HEK293 (cell line): Measurements from ENCODE around the gene DNAJB7.

Source experiments
- BCL11A ChIP-seq: fragments of 450-650 bp; formaldehyde crosslinking; IDR thresholded peaks from 2 replicates; pipeline ENCODE4 v1.5.1; 2016; ENCODE audit warnings: low read depth, missing biosample characterization, missing genetic modification characterization
- MZF1 ChIP-seq: fragments of 450-650 bp; formaldehyde crosslinking; IDR thresholded peaks from 2 replicates; pipeline ENCODE4 v1.5.1; 2017; ENCODE audit warnings: missing biosample characterization, missing genetic modification characterization, borderline replicate concordance
- OSR2 ChIP-seq: fragments of 450-650 bp; formaldehyde crosslinking; IDR thresholded peaks from 2 replicates; pipeline ENCODE4 v1.5.1; 2016; ENCODE audit warnings: missing biosample characterization, missing genetic modification characterization
- ZBTB17 ChIP-seq: fragments of 450-650 bp; formaldehyde crosslinking; IDR thresholded peaks from 2 replicates; pipeline ENCODE4 v1.5.1; 2016; ENCODE audit warnings: missing biosample characterization, missing genetic modification characterization
- ZNF202 ChIP-seq: fragments of 450-650 bp; formaldehyde crosslinking; IDR thresholded peaks from 2 replicates; pipeline ENCODE4 v1.5.1; 2016; ENCODE audit warnings: missing biosample characterization, missing genetic modification characterization, borderline replicate concordance
- ZNF24 ChIP-seq: fragments of 450-650 bp; formaldehyde crosslinking; IDR thresholded peaks from 2 replicates; pipeline ENCODE4 v1.5.1; 2016; ENCODE audit warnings: missing biosample characterization, missing genetic modification characterization
- ZNF510 ChIP-seq: fragments of 450-650 bp; formaldehyde crosslinking; IDR thresholded peaks from 2 replicates; pipeline ENCODE4 v1.5.1; 2018; ENCODE audit warnings: mild to moderate bottlenecking, missing genetic modification characterization, missing biosample characterization; ENCODE audit not compliant: insufficient replicate concordance
- TF ChIP-seq, protein P1 (sequence below): fragments of 450-650 bp; formaldehyde crosslinking; IDR thresholded peaks from 2 replicates; pipeline ENCODE4 v1.5.1; 2016; ENCODE audit warnings: missing biosample characterization, missing genetic modification characterization
- TF ChIP-seq, protein P2 (sequence below): fragments of 450-650 bp; formaldehyde crosslinking; IDR thresholded peaks from 2 replicates; pipeline ENCODE4 v1.5.1; 2016; ENCODE audit warnings: missing biosample characterization, missing genetic modification characterization

- TF ChIP-seq, protein P1, sequence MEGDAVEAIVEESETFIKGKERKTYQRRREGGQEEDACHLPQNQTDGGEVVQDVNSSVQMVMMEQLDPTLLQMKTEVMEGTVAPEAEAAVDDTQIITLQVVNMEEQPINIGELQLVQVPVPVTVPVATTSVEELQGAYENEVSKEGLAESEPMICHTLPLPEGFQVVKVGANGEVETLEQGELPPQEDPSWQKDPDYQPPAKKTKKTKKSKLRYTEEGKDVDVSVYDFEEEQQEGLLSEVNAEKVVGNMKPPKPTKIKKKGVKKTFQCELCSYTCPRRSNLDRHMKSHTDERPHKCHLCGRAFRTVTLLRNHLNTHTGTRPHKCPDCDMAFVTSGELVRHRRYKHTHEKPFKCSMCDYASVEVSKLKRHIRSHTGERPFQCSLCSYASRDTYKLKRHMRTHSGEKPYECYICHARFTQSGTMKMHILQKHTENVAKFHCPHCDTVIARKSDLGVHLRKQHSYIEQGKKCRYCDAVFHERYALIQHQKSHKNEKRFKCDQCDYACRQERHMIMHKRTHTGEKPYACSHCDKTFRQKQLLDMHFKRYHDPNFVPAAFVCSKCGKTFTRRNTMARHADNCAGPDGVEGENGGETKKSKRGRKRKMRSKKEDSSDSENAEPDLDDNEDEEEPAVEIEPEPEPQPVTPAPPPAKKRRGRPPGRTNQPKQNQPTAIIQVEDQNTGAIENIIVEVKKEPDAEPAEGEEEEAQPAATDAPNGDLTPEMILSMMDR (tag by site-specific recombination), result peak; percentile 85
- TF ChIP-seq ZBTB17 (tag by site-specific recombination) (peak; percentile 61; the same call in 1 of the 2 replicates), ZNF202 (tag by site-specific recombination) (no peak), OSR2 (tag by site-specific recombination) (no peak), BCL11A (tag by site-specific recombination) (no peak), ZNF510 (tag by site-specific recombination) (no peak), MZF1 (tag by site-specific recombination) (no peak), ZNF24 (tag by site-specific recombination) (0 out of 2 replicates have a peak, but pooled peaks have one; percentile 61)
- TF ChIP-seq, protein P2, sequence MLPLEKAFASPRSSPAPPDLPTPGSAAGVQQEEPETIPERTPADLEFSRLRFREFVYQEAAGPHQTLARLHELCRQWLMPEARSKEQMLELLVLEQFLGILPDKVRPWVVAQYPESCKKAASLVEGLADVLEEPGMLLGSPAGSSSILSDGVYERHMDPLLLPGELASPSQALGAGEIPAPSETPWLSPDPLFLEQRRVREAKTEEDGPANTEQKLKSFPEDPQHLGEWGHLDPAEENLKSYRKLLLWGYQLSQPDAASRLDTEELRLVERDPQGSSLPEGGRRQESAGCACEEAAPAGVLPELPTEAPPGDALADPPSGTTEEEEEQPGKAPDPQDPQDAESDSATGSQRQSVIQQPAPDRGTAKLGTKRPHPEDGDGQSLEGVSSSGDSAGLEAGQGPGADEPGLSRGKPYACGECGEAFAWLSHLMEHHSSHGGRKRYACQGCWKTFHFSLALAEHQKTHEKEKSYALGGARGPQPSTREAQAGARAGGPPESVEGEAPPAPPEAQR (tag by site-specific recombination), result no peak
These were observed 42.9 kb downstream of the DNAJB7 start, which contains the start of gene SLC25A17 for GRCh38 chr22:40818747-40819598.
